Cerebellar cortex (tissue), 1 donor: ENCODE data around the gene CCNG2.

Experiments
- DNase-seq: peaks from one replicate; pipeline ENCODE4 v3.0.0-alpha.2; 2015; ENCODE audit warnings: low spot score

CCNG2 gene

GRCh38 chr4:77147079-77147782 lies 9.8 kb upstream of the CCNG2 start:
- DNase-seq: no peak

- DNase-seq: no peak
Measured at GRCh38 chr4:77148078-77148477, 8.9 kb upstream of the CCNG2 start.

GRCh38 chr4:77149789-77150188 lies 7.2 kb upstream of the CCNG2 start:
- DNase-seq: no peak

GRCh38 chr4:77151241-77151640 lies 5.8 kb upstream of the CCNG2 start:
- no peak for DNase-seq

GRCh38 chr4:77152421-77152820 lies 4.6 kb upstream of the CCNG2 start:
- DNase-seq: no peak

GRCh38 chr4:77153006-77153405 lies 4.0 kb upstream of the CCNG2 start:
- DNase-seq: no peak

- DNase-seq: no peak
Measured at GRCh38 chr4:77154065-77154464, 2.9 kb upstream of the CCNG2 start.

- peak; percentile 49 for DNase-seq
Measured at GRCh38 chr4:77154761-77155499, 2.1 kb upstream of the CCNG2 start.

- peak; percentile 71 for DNase-seq
Measured at GRCh38 chr4:77155631-77156452, 1.2 kb upstream of the CCNG2 start.

- peak; percentile 100 for DNase-seq
Measured at GRCh38 chr4:77156533-77156911, 485 bp upstream of the CCNG2 start.

- DNase-seq: peak; percentile 81
Measured at GRCh38 chr4:77157859-77158486, 966 bp downstream of the CCNG2 start.

- no peak for DNase-seq
Measured at GRCh38 chr4:77158487-77158861, 1.5 kb downstream of the CCNG2 start.

GRCh38 chr4:77159806-77160205 lies 2.8 kb downstream of the CCNG2 start:
- peak; percentile 93 for DNase-seq

- DNase-seq: no peak
Measured at GRCh38 chr4:77163641-77164040, 6.6 kb downstream of the CCNG2 start.

GRCh38 chr4:77167173-77167572 lies 10.2 kb downstream of the CCNG2 start:
- no peak for DNase-seq

GRCh38 chr4:77167866-77168265 lies 10.9 kb downstream of the CCNG2 start:
- peak; percentile 53 for DNase-seq

GRCh38 chr4:77169481-77169880 lies 12.5 kb downstream of the CCNG2 start:
- no peak for DNase-seq

GRCh38 chr4:77170926-77171325 lies 13.9 kb downstream of the CCNG2 start:
- no peak for DNase-seq

- DNase-seq: no peak
Measured at GRCh38 chr4:77172336-77172735, 15.3 kb downstream of the CCNG2 start.

- DNase-seq: no peak
Measured at GRCh38 chr4:77174426-77174825, 17.4 kb downstream of the CCNG2 start.

- DNase-seq: no peak
Measured at GRCh38 chr4:77175201-77175611, 18.2 kb downstream of the CCNG2 start.

GRCh38 chr4:77176640-77177039 lies 19.6 kb downstream of the CCNG2 start:
- DNase-seq: no peak
